Measurements from ENCODE around the gene LENG8. TPM values are rescaled to one million over a fixed set of nuclear protein-coding genes. Genes with fewer than 3 reads are reported as not detected.

LENG8 gene
- total RNA-seq, 1 donor, result 39.7 TPM

GRCh38 chr19:54451331-54451871 lies 2.4 kb downstream of the LENG8 start:
- peak; percentile 32 for DNase-seq (ENCODE audit: low read depth)
- peak overlapping the region; percentile 12 for H3K4me3 ChIP-seq (ENCODE audit: low read depth, low read length)
- TF ChIP-seq CTCF (IDR thresholded peaks at IDR 0.05; ENCODE audit: insufficient read depth, low read depth, low read length), result no peak

DNA sequence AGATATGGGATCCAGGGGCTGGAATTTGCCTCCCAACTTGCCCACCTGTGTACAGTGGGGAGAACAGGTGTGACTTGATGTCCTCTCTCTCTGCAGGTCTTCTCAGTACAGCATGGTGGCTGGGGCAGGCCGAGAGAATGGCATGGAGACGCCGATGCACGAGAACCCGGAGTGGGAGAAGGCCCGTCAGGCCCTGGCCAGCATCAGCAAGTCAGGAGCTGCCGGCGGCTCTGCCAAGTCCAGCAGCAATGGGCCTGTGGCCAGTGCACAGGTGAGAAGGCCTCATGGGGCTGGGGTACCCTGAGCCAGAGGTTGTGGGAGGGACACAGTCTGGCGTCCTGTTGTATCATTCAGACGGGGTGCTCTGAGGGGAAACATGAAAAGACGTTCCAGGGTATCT lies 3.0 kb downstream of the LENG8 start:
- H3K4me3 ChIP-seq (ENCODE audit: low read depth, low read length), result no peak overlapping the region
- TF ChIP-seq CTCF (IDR thresholded peaks at IDR 0.05; ENCODE audit: insufficient read depth, low read depth, low read length), result no peak
- DNase-seq (ENCODE audit: low read depth), result no peak

GRCh38 chr19:54452626-54453025 lies 3.6 kb downstream of the LENG8 start:
- no peak for TF ChIP-seq CTCF (IDR thresholded peaks at IDR 0.05; ENCODE audit: insufficient read depth, low read depth, low read length)
- H3K4me3 ChIP-seq (ENCODE audit: low read depth, low read length), result no peak overlapping the region
- DNase-seq (ENCODE audit: low read depth), result no peak

DNA sequence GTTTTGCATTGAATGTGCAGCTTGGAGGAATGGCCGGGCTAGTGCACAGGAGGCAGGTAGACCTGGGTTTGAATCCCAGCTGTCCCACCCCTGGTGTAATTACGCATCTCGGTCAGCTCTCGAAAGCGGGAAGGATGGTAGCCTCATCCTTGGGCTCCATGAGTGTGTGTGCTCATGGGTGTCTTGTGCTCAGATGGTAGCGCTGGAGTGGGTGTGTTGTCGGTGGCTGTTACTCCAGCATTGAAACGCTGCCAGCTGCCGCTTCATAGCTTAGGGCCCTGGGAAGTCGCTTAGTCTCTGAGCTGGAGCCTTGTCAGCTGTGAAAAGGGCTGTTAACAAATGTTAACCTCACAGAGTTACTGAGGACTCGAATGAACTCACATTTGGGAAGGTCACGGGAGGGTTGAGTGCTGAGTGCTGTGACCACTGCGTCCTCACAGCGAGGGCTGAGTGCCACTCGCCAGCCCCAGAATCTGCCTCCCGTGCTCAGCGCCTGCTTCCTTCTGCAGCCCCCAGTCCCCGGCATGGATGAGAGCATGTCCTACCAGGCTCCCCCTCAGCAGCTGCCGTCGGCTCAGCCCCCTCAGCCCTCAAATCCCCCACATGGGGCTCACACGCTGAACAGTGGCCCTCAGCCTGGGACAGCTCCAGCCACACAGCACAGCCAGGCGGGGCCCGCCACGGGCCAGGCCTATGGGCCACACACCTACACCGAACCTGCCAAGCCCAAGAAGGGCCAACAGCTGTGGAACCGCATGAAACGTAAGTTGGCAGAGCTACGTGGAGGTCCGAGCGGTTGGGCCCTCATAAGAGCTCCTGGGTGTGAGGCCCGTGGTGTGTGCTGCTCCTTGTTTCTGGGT lies 5.2 kb downstream of the LENG8 start:
- no peak for DNase-seq (ENCODE audit: low read depth)
- no peak overlapping the region for H3K4me3 ChIP-seq (ENCODE audit: low read depth, low read length)
- no peak for TF ChIP-seq CTCF (IDR thresholded peaks at IDR 0.05; ENCODE audit: insufficient read depth, low read depth, low read length)

GRCh38 chr19:54454781-54455675 lies 6.0 kb downstream of the LENG8 start:
- no peak for DNase-seq (ENCODE audit: low read depth)
- TF ChIP-seq CTCF (IDR thresholded peaks at IDR 0.05; ENCODE audit: insufficient read depth, low read depth, low read length), result no peak

DNA sequence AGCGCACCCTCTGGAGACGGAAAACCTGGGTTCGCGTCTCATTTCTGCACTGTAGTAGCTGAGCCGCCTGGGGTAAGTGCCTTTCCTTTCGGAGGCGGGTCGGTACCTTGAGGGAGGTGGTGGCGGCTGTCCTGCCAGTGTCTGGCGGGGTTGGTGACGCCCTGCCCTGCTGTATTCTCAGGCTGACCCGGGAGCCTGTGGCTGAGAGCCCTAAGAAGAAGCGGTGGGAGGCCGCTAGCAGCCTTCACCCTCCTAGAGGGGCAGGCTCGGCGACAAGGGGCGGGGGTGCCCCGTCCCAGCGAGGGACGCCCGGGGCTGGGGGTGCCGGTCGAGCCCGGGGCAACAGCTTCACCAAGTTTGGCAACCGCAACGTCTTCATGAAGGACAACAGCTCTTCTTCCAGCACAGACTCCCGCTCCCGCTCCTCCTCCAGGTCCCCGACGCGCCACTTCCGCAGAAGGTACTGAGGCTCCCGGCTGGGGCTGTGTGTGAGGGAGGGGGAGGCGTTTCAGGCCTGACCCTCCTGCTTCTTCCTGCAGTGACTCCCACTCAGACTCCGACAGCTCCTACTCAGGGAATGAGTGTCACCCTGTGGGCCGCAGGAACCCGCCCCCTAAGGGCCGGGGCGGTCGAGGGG lies 6.9 kb downstream of the LENG8 start:
- no peak for DNase-seq (ENCODE audit: low read depth)
- no peak for TF ChIP-seq CTCF (IDR thresholded peaks at IDR 0.05; ENCODE audit: insufficient read depth, low read depth, low read length)
- no peak overlapping the region for H3K4me3 ChIP-seq (ENCODE audit: low read depth, low read length)

More at GRCh38 chr19:54454781-54455675, 6.0 kb downstream of the LENG8 start:
- H3K4me3 ChIP-seq (ENCODE audit: low read depth, low read length), result no peak overlapping the region
